ENCODE results near the gene SUMO2. TPM values are rescaled to one million over a fixed set of nuclear protein-coding genes. Genes with fewer than 3 reads are reported as not detected.
"Not testable (repeated sequence)": the region's sequence is repeated elsewhere in the genome, so short reads cannot be mapped to it uniquely, and the experiment has no call there.

The SUMO2 gene
- total RNA-seq, 1 experiment from 2014 or later = 675 TPM

DNA sequence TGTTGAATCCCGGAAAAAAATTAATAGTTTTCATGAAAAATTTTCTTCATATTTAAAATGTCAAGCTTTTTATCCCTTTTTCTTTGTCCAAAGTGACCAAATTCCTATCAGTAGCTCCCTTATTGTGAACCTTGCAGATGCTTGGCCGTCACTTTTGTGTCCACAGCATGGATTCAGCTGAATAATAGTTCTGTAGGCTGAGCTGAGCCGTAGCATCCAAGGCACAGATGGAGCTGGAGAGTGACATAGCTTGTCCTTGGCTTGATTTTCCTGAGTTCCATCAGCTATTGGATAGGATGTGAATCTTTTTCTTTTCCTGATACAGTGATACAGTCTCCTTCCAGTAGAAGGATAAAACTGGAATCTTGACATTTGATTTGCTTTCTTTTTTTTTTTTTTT is 26.3 kb upstream of the SUMO2 start:
- Histone ChIP-seq H3K27me3 (replicated peaks; ENCODE audit: control insufficient read depth, insufficient read depth, low read length) (no peaks in the 10 kb centered on the region), H3K4me1 (peaks cover 11% of the 10 kb centered on the region; the same call in 1 of the 2 replicates), H3K36me3 (ENCODE audit: control insufficient read depth, insufficient read depth, low read length) (peaks cover 2% of the 10 kb centered on the region), H3K4me3 (ENCODE audit: low read depth, low read length) (no peak overlapping the region), H3K9me3 (no peaks in the 10 kb centered on the region)
- ChIA-PET CTCF (interaction anchor here (0.7 to 1.2 kb wide), 3 partner anchors 12 to 447 kb away, joined by 3 read pairs; no protein-coding TSS in a partner anchor), POLR2A (interaction anchor here (0.6 to 0.7 kb wide), 2 partner anchors 10 to 279 kb away, joined by 3 to 6 read pairs; no protein-coding TSS in a partner anchor)
- DNase-seq = no peak
- Mint-ChIP-seq H3K9me3 (ENCODE audit: unreplicated experiment) (no peaks in the 10 kb centered on the region), H3K27me3 (ENCODE audit: insufficient read depth, unreplicated experiment) (no peaks in the 10 kb centered on the region), H3K4me3 (ENCODE audit: unreplicated experiment) (no peak overlapping the region), H3K27ac (ENCODE audit: unreplicated experiment) (no peak overlapping the region), H3K36me3 (ENCODE audit: insufficient read depth, unreplicated experiment) (peaks cover 69% of the 10 kb centered on the region), H3K4me1 (ENCODE audit: low read depth, unreplicated experiment) (peaks cover 6% of the 10 kb centered on the region)
- TF ChIP-seq CTCF (IDR thresholded peaks at IDR 0.05; ENCODE audit: insufficient read depth in 1 of 2, low read depth in 1 of 2, low read length in 1 of 2, severe bottlenecking in 1 of 2, unreplicated experiment in 1 of 2) = no peak
- BruUV-seq (replicated peaks) = no TSS peak
- intact Hi-C loops (cut with micrococcal nuclease; ENCODE audit: unreplicated experiment) = loop anchor here (1.0 kb wide), 1 partner anchor 29 kb away; no protein-coding TSS in a partner anchor

DNA sequence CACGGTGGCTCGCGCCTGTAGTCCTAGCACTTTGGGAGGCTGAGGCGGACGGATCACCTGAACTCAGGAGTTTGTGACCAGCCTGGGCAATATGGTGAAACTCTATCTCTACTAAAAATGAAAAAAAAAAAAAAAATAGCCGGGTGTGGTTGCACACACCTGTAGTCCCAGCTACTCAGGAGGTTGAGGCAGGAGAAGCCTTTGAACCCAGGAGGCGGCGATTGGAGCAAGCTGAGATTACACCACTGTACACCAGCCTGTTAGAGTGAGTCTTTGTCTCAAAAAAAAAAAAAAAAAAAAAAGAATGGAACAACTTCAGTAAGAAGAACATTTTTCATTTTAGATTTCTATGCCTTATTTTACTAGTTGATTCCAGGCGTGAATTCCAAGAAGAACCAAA is 25.4 kb upstream of the SUMO2 start:
- Mint-ChIP-seq H3K27me3 (ENCODE audit: insufficient read depth, unreplicated experiment) (no peaks in the 10 kb centered on the region), H3K27ac (ENCODE audit: unreplicated experiment) (no peak overlapping the region), H3K9me3 (ENCODE audit: unreplicated experiment) (no peaks in the 10 kb centered on the region), H3K4me3 (ENCODE audit: unreplicated experiment) (no peak overlapping the region), H3K36me3 (ENCODE audit: insufficient read depth, unreplicated experiment) (peaks cover 60% of the 10 kb centered on the region), H3K4me1 (ENCODE audit: low read depth, unreplicated experiment) (peaks cover 6% of the 10 kb centered on the region)
- H3K9me3 ChIP-seq = no peaks in the 10 kb centered on the region
- peaks cover 11% of the 10 kb centered on the region; the same call in 1 of the 2 replicates for H3K4me1 ChIP-seq
- DNase-seq = no peak
- H3K4me3 ChIP-seq (ENCODE audit: low read depth, low read length) = no peak overlapping the region
- no TSS peak for BruUV-seq (replicated peaks)
- TF ChIP-seq CTCF (IDR thresholded peaks at IDR 0.05; ENCODE audit: insufficient read depth in 1 of 2, low read depth in 1 of 2, low read length in 1 of 2, severe bottlenecking in 1 of 2, unreplicated experiment in 1 of 2) = no peak
- H3K36me3 ChIP-seq (ENCODE audit: control insufficient read depth, insufficient read depth, low read length) = peaks cover 2% of the 10 kb centered on the region
- H3K27me3 ChIP-seq (replicated peaks; ENCODE audit: control insufficient read depth, insufficient read depth, low read length) = no peaks in the 10 kb centered on the region
- intact Hi-C loops (cut with micrococcal nuclease; ENCODE audit: unreplicated experiment) = no loop called here
- ChIA-PET POLR2A (no interaction called here), CTCF (interaction anchor here (1.2 kb wide), 1 partner anchor 93 kb away, joined by 3 read pairs; no protein-coding TSS in a partner anchor)

- Mint-ChIP-seq H3K36me3 (ENCODE audit: insufficient read depth, unreplicated experiment) (peaks cover 56% of the 10 kb centered on the region), H3K4me3 (ENCODE audit: unreplicated experiment) (no peak overlapping the region), H3K4me1 (ENCODE audit: low read depth, unreplicated experiment) (peaks cover 6% of the 10 kb centered on the region), H3K27me3 (ENCODE audit: insufficient read depth, unreplicated experiment) (no peaks in the 10 kb centered on the region), H3K27ac (ENCODE audit: unreplicated experiment) (no peak overlapping the region), H3K9me3 (ENCODE audit: unreplicated experiment) (no peaks in the 10 kb centered on the region)
- intact Hi-C loops (cut with micrococcal nuclease; ENCODE audit: unreplicated experiment) = no loop called here
- no peak for TF ChIP-seq CTCF (IDR thresholded peaks at IDR 0.05; ENCODE audit: insufficient read depth in 1 of 2, low read depth in 1 of 2, low read length in 1 of 2, severe bottlenecking in 1 of 2, unreplicated experiment in 1 of 2)
- Histone ChIP-seq H3K27me3 (replicated peaks; ENCODE audit: control insufficient read depth, insufficient read depth, low read length) (no peaks in the 10 kb centered on the region), H3K4me1 (peaks cover 11% of the 10 kb centered on the region; the same call in 1 of the 2 replicates), H3K4me3 (ENCODE audit: low read depth, low read length) (no peak overlapping the region), H3K36me3 (ENCODE audit: control insufficient read depth, insufficient read depth, low read length) (peaks cover 2% of the 10 kb centered on the region), H3K9me3 (no peaks in the 10 kb centered on the region)
- no TSS peak for BruUV-seq (replicated peaks)
- POLR2A ChIA-PET = no interaction called here
- CTCF ChIA-PET = no interaction called here
- DNase-seq = no peak
Observed at GRCh38 chr17:75207760-75208159, 25.0 kb upstream of the SUMO2 start.

DNA sequence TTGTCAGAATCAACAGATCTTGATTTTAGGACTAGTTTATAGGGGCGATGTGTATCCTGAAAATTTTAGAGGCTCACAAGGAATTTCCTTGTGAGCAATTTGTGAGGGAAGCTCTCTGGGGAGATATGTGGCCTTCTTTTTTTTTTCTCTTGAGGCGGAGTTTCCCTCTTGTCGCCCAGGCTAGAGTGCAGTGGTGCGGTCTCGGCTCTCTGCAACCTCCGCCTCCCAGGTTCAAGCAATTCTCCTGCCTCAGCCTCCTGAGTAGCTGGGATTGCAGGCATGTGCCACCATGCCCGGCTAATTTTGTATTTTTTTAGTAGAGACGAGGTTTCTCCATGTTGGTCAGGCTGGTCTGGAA is 24.3 kb upstream of the SUMO2 start:
- Histone ChIP-seq H3K4me1 (peaks cover 11% of the 10 kb centered on the region; the same call in 1 of the 2 replicates), H3K4me3 (ENCODE audit: low read depth, low read length) (peak overlapping the region; percentile 14; the same call in 1 of the 2 replicates)
- H3K9me3 Mint-ChIP-seq (ENCODE audit: unreplicated experiment); H3K27me3 Mint-ChIP-seq (ENCODE audit: insufficient read depth, unreplicated experiment); H3K27me3 ChIP-seq (replicated peaks; ENCODE audit: control insufficient read depth, insufficient read depth, low read length); intact Hi-C loops (cut with micrococcal nuclease; ENCODE audit: unreplicated experiment); DNase-seq; H3K36me3 ChIP-seq (ENCODE audit: control insufficient read depth, insufficient read depth, low read length); BruUV-seq (replicated peaks); H3K4me1 Mint-ChIP-seq (ENCODE audit: low read depth, unreplicated experiment); H3K9me3 ChIP-seq: not testable (repeated sequence)
- ChIA-PET POLR2A (interaction anchor here (1.5 kb wide), 1 partner anchor 55 kb away, joined by 5 read pairs; the partner anchor contains the start of genes GGA3 and MRPS7), CTCF (interaction anchor here (1.2 kb wide), 1 partner anchor 64 kb away, joined by 5 read pairs; the partner anchor contains the start of gene MIF4GD)
- H3K36me3 Mint-ChIP-seq (ENCODE audit: insufficient read depth, unreplicated experiment) = peaks cover 52% of the 10 kb centered on the region
- peak overlapping the region; percentile 100 for H3K27ac Mint-ChIP-seq (ENCODE audit: unreplicated experiment)
- H3K4me3 Mint-ChIP-seq (ENCODE audit: unreplicated experiment) = peak overlapping the region; percentile 87
